H1 (cell line): ENCODE measurements around the gene SLC9A7.

Experiments used
- CEBPB ChIP-seq: IDR thresholded peaks from 2 replicates; pipeline ENCODE4 v1.6.1; 2012; ENCODE audit warnings: low read depth, low read length
- CHD1 ChIP-seq: IDR thresholded peaks from 2 replicates; pipeline ENCODE4 v1.6.1; 2012; ENCODE audit warnings: low read depth, low read length, improper control_type of control experiment
- CHD7 ChIP-seq: fragments of 300-600 bp; sonication (generic); IDR thresholded peaks from 2 replicates; pipeline ENCODE4 v1.7.1; 2012; ENCODE audit warnings: low read length, moderate library complexity, mild to moderate bottlenecking, inconsistent platforms; ENCODE audit not compliant: insufficient replicate concordance
- CREB1 ChIP-seq: IDR thresholded peaks from 2 replicates; pipeline ENCODE4 v1.6.1; 2012; ENCODE audit warnings: inconsistent platforms
- CTCF ChIP-seq, 3 experiments: IDR thresholded peaks; 1 replicate in 2 of 3; 2 replicates in 1 of 3; pipeline versions ENCODE4 v1.5.1 to v1.6.1; 2011; ENCODE audit warnings: low read length in 3 of 3, mild to moderate bottlenecking in 3 of 3, inconsistent platforms in 2 of 3, low read depth in 1 of 3, moderate library complexity in 1 of 3; ENCODE audit not compliant: insufficient read depth in 1 of 3; ENCODE audit errors: control extremely low read depth in 1 of 3
- EP300 ChIP-seq, 2 experiments: IDR thresholded peaks; 1 replicate in 1 of 2; 2 replicates in 1 of 2; pipeline ENCODE4 v1.6.1; 2011 to 2012; ENCODE audit warnings: low read depth in 2 of 2, low read length in 2 of 2, mild to moderate bottlenecking in 2 of 2, borderline replicate concordance in 1 of 2, inconsistent platforms in 1 of 2, moderate library complexity in 1 of 2
- EZH2 ChIP-seq: fragments of 200-600 bp; sonication (generic); IDR thresholded peaks from 2 replicates; pipeline ENCODE4 v1.7.1; 2012; ENCODE audit warnings: low read depth, mild to moderate bottlenecking, moderate library complexity, low read length, inconsistent platforms; ENCODE audit not compliant: severe bottlenecking
- GABPA ChIP-seq: IDR thresholded peaks from 2 replicates; pipeline ENCODE4 v1.6.1; 2011; ENCODE audit warnings: mild to moderate bottlenecking, low read length, moderate library complexity, borderline replicate concordance; ENCODE audit not compliant: insufficient read depth
- JUND ChIP-seq: IDR thresholded peaks from 2 replicates; pipeline ENCODE4 v1.6.1; 2011; ENCODE audit warnings: mild to moderate bottlenecking, improper control_type of control experiment, low read length
- MAX ChIP-seq: IDR thresholded peaks from 2 replicates; pipeline ENCODE4 v1.6.1; 2012; ENCODE audit warnings: inconsistent platforms
- SP2 ChIP-seq: IDR thresholded peaks from 2 replicates; pipeline ENCODE4 v1.6.1; 2012; ENCODE audit warnings: mild to moderate bottlenecking, low read length, inconsistent platforms
- TEAD4 ChIP-seq: IDR thresholded peaks from 2 replicates; pipeline ENCODE4 v1.6.1; 2012; ENCODE audit warnings: low read depth, low read length, inconsistent platforms, mixed read lengths
- ZNF274 ChIP-seq: IDR thresholded peaks from 2 replicates; pipeline ENCODE4 v1.7.0; 2012; ENCODE audit warnings: low read length, borderline replicate concordance; ENCODE audit errors: extremely low read depth

GRCh38 chrX:46676399-46677356 is 82.2 kb downstream of the SLC9A7 start:
- no peak for TF ChIP-seq EZH2
- TF ChIP-seq CTCF (IDR thresholded peaks at IDR 0.05; ENCODE audit: control extremely low read depth in 1 of 3, insufficient read depth in 1 of 3, low read depth in 1 of 3, low read length in 3 of 3) = no peak
- no peak for TF ChIP-seq MAX
- no peak for TF ChIP-seq ZNF274
- TF ChIP-seq CHD7 = no peak
- no peak for TF ChIP-seq CREB1
- TF ChIP-seq EP300 (IDR thresholded peaks at IDR 0.05; ENCODE audit: borderline replicate concordance in 1 of 2, low read depth in 2 of 2, low read length in 2 of 2) = no peak
- TF ChIP-seq JUND = no peak
- TF ChIP-seq GABPA = no peak
- TF ChIP-seq SP2 = no peak
- TF ChIP-seq TEAD4 = no peak
- no peak for TF ChIP-seq CHD1
- no peak for TF ChIP-seq CEBPB
